Daoy (cell line): ENCODE measurements around the gene PRR5L. TPM values are rescaled to one million over a fixed set of nuclear protein-coding genes. Genes with fewer than 3 reads are reported as not detected.

ENCODE experiments used
- DNase-seq: peaks from one replicate; pipeline ENCODE4 v3.0.0-alpha.2; 2015; ENCODE audit warnings: low read depth
- total RNA-seq: library from RNA; depleted of rRNA; stranded (reverse); fragments of >200 nt; shearing (Covaris generic); gene quantifications from 2 replicates; pipeline ENCODE4 v1.2.3, GENCODE V29; 2014

PRR5L gene
- total RNA-seq, 1 experiment from 2014 or later: 51.8 TPM

DNA sequence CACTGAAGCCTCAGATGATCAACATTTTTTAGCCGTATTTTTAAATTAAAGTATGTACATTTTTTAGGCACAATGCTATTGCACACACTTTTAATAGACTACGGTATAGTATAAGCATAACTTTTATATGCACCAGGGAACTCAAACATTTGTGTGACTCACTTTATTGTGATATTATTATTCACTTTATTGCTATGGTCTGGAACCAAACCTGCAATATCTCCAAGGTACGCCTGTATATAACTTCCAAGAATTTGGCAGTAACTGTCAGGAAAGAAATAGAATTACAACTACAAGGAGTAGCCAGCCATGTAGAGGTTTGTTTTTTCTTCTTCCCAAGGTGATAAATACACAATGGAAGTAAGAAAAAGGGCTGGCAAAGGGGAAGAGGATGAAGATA is 62.3 kb downstream of the PRR5L start:
- DNase-seq: no peak

DNA sequence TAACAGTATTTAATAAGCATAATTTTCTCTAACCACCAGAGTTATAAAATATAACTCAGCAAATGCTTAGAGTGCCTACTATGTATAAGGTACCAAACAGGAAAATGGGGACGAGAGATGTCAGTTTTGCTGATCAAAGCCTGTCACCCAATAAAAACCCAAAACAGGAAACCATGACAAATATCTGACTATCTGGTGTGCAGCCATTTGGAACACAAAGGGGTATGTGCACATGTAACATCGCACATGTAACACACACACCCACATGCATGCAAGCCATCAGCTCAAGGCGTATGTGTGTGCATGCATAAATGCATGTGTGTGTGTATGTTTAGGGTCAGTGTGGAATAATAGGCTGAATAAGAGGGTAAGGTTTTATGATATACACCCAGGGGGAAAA is 64.2 kb downstream of the PRR5L start:
- no peak for DNase-seq

DNA sequence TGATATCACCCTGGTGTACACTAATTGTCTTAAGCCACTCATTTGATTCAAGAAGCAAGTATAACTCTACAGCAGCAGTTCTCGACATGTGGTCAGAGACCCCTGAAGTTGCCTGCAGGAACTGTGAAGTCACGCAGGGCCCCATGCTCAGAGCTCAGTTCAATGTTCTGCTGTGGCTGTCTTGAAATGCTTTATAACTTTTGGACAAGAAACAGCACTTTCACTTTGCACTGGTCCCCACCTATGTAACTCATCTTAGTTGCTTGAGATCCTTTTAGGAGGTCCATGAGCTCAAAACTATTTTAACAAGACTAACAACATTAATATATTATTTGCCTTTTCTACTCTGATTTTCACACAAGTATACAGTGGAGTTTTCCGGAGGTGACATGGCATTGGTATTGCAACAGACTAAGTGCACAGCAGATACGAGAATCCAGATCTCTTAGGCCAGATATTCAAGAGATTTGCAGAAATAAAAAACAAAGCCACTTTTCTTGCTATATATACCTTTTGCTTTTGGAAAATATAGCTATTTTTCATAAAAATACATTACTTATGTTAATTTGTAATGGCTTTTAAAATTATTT is 64.8 kb downstream of the PRR5L start:
- DNase-seq: no peak

DNA sequence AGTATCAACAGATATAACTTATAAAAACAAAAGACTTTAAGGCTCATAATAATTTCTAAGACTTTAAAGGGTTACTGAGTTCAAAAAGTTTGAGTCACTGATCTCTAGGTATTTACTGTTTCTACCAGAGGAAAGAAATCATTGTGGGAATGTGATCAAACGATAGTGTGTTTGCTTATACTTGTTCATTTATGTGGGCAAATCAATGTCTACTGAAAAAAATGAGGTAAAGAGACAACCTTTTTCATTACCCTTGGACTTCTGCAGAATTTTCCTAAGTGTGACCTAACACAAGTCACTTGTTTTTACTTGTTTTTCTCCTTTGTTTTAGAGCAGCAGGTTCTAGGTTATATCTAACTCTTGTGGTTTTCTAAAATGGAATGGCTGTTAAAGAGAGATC is 65.4 kb downstream of the PRR5L start:
- no peak for DNase-seq

DNA sequence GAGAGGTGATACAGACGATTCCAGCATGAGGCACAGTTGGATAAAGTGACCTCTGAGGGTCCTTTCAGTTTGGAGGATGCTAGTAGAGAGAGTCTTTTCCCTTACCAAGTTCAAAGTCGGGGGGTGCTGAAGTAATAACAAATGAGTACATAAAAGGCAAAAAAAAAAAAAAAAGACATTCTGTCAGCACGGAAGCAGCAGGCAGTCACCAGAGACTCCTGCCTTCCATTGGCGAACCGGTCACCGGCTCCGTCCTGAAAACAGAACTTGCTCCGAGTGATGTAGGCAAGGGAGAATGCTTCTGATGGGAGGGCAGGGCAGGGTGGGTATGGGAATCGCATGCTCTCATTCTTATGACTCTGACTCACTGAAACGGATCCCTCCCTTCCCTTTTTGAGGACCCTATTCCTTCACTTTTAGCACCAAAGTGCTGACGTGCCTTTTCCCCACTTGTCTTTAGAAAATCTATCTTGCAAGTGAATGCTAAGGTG is 65.9 kb downstream of the PRR5L start:
- peak; percentile 91 for DNase-seq

DNA sequence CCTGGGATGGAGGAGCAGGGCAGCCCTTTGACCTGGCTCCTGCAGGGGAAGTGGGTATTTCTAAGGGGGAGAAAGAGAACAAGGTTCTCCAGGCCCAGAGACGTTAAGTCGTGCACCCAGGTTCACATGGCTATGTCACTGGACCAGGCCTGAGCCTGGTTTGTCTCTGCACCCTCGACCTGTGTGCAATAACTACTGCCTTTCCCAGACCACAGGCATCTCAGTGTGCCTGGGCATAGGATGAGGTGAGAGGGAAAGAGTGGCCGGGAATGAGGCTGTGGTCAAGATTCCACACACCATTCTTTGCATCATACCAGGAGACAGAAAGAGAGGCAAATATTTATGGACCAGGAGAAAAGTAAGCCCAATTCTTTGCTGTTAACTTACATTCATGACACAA is 66.8 kb downstream of the PRR5L start:
- DNase-seq: peak; percentile 65

DNA sequence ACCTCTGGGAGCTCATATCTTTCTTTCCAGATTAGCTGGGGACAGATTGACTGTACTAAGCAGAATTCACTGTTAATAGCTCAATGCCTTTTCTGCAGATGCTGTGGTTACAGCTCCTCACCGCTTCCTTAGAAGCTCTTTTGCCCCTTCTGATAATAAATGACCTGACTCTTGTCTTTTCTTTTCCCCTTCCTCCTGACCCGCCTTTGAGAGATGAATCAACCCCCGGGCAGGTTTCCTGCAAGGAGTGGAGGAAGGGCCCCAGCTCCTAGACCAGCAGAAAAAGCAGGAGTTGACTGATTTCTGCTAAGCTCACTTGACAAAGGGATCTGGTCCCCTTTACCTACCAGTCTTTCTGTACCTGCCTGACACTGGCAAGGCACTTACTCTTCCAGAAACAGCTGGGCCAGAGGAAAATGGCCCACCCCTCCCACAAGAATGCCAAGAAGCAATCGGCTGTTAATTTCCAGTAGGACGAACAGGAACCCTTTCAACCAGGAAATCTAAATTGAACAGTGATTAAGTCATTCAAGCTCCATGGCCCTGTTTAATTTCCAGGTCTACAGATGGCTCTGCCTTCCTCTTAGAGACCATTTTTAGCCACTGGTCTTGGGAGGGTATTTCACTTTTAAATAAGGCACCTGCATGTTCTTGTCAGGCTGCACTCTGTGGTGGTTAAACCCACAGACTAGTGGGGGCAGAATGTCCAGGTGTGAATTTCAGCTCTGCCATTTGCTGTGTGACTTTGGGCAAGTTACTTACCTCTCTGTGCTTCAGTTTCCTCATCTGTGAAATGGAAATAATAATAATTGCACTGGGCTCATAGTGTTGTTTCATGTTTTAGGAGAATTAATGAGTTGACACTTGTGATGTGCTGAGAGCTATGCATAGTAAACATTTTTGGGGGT is 67.5 kb downstream of the PRR5L start:
- peak; percentile 55 for DNase-seq

DNA sequence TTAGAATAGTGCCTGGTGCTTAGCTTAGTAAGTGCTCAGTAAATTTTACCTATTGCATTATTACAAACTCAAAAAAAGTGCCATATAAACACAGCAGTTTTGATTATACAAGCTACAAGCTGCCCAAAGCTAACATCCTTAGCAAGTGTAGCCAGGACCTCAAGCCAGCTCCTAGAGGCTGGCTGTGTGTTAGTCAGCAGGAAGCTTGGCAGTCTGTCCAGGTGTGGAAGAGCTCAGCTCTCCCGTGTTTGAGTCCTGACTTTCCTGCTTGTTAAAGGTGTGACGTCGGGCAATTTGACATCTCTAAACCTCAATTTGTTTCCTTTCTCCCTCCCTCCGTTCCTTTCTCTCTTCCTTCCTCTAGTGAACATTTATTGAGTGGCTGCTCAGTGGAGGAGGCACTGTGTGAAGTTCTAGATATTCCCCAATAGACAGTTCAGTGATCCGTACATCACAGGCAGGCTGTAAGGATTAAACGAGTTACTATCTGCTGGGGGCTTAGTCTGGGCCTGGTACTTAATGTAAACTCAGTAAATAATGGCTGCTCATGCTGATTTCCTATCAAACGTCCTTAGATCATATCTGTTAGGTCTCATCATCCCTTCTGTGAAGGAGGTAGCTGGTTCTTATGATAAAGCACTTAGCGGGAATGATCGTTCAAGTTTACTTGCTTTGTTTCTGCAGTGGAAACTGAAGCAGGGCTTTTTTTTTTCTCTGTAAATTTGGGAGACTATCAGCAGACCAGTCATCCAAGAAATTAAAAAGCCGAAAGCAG is 68.7 kb downstream of the PRR5L start:
- DNase-seq: no peak

DNA sequence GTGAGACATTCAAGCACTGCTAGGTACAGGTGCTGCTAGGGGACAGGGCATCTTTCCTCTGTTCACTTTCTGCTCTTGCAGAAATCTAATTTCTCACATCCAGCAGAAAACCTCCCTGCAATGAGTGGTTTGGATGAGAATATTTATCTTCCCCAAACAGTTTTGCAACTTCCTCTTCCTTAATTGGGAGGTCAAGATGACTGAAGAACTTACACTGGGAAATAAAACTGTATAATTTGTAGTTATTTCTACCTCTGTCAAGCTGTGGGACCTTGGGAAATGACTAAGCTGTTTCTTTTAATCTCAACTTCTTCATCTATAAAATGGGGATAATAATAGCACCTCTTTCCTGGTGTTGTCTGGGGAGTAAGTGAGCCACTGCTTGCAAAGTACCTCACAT is 69.8 kb downstream of the PRR5L start:
- no peak for DNase-seq

DNA sequence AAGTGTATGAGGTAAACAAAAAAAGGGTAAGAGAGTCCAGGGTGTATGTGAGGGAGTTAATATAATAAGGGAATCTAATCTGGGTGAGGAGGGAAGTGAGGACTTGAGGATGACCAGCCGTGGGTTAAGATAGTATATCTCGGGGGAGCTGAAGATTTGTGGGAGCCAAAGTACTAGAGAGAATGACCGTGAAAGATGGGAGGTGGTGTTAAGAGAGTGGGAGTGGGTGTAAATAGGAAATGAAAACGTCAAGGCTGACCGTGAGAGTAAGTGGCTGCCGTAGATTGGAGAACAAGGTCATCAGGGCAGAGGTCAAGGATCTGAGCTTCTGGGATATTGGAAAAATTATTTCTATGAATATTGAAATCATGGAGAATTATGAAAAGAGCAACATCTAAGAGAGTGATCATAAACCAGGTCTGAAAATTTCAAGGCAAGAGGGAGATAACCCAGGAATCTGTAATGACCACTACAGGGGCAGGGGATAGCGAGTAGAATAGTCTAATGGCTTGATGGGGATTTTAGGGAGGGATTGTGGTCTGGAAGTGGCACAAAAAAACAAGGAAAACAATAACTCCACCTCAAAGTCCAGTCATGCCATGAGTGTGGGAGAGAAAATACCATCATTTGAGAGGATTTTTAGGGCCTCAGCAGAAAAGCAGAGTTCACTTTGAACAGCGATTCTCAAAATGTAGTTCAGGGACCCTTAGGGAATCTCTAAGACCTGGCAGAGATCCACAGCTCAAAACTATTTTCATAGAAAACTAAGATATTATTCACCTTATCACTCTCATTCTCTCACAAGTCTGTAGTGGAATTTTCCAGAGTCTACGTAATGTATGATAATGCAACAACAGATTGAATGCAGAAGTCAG is 72.0 kb downstream of the PRR5L start:
- no peak for DNase-seq

DNA sequence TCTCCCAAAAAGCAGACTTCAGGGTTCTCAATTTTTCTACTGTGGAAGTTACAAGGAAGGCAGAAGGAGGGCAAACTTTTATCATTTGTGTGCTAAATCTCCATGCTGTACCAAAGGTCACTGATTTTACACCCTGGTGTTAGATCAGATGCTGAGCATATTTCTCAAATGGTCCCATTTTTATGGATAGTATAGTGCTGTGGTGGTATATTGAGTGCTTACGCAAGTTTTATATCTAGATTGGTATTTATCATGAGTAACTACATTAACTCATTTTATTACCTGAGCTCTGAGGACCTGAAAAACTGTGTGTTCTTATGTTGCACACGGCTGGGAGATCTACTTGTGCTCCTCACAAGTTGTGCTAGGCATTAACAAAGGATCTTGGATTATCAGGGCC is 75.1 kb downstream of the PRR5L start:
- DNase-seq: no peak

DNA sequence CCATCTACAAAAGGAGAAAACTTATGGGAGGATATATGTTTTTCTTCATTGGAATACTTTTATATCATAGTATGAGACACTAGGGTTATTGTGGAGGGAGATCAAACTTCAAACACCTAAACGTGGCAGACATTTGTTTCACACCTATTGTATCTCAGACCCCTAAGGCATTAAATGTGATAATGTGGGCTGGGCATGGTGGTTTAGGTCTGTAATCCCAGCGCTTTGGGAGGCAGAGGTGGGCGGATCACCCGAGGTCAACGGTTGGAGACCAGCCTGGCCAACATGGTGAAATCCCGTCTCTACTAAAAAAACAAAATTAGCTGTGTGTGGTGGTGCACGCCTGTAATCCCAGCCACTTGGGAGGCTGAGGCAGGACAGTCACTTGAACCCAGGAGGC is 75.5 kb downstream of the PRR5L start:
- no peak for DNase-seq

DNA sequence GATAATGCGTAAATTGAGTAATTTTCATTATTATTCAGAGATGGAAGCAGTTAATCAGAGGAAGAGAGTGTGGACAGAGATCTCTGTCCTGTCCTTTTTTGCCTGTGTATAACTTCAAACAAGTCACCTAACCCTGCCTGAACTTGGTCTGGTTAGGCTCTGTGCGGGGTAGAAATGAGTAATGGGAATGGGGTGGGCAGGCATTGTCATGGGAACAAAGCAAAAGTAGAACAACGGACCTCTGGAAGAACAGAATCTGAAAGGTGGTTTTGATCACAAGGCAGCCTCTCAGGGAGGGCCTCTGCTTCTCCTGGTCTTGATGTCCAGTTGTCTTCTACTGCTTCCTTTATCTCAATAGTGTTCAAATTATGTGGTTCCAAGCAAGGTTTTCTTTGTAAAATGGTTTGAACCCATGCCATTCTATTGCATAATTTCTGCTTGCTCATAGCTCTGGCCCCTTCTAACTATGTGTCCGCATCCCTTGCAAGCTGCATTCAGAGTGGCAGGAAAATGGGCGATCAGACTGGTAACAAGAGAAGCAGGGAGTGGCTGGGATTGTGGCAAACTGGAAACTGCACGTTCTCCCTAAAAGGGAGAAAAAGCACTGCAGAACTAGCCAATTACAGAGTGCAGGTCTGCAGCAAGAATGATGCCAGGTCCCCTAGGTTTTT is 76.1 kb downstream of the PRR5L start:
- DNase-seq: peak; percentile 81

DNA sequence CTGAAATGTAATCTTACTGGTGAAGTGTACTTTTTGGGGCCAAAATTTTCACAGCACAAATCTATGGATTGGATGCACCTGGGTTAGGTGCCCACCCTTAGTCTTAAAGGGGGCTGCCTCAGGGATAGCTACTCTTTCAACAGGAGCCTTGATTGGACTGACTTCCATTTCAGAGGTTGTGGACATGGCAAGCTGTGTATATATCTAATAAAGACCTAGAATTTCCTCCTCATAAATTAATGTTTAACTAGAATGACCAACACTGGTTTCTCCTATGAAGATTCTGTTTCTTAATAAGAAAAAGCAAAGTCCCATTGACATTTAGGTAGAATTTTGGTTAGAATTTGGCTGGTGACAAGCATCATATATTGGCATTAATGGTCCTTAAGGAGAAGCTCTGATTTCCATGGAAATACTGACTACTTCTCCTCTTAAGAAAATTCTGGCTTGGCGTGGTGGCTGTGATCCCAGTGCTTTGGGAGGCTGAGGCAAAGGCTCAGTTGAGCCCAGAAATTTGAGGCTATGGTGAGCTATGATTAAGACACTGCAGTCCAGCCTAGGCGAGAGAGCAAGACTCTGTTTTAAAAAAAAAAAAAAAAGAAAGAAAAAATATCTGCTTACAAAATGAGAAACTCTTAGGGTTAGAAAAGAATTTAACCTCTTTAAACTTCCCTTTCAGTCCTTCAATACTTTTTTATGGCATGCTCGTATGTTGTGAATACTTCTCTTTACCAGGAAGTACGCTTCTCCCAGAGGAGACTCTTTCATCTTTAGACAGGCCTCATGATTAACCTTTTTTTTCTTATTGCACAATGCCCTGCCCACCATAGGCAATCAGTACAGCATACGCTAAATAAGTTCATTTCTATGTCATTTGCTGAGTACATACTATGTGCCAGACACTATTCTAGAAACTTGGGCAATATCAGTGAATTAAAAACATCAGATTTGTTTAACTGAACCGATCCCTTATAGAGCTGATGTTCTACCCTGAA is 77.2 kb downstream of the PRR5L start:
- DNase-seq: no peak

DNA sequence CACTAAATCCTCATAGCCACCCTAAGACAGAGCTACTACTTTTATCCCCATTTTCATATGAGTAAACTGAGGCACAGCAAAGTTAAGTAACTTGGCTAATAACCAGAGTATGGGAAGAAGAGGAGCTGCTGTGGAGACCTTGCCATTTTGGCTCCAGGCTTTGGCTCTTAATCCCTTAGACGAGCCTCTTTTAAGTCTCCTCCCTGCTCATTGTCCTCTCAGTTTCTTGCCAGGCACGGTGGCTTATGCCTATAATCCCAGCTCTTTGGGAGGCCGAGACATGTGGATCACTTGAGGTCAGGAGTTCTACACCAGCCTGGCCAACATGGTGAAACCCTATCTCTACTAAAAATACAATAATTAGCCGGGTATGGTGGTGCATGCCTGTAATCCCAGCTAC is 78.6 kb downstream of the PRR5L start:
- no peak for DNase-seq

DNA sequence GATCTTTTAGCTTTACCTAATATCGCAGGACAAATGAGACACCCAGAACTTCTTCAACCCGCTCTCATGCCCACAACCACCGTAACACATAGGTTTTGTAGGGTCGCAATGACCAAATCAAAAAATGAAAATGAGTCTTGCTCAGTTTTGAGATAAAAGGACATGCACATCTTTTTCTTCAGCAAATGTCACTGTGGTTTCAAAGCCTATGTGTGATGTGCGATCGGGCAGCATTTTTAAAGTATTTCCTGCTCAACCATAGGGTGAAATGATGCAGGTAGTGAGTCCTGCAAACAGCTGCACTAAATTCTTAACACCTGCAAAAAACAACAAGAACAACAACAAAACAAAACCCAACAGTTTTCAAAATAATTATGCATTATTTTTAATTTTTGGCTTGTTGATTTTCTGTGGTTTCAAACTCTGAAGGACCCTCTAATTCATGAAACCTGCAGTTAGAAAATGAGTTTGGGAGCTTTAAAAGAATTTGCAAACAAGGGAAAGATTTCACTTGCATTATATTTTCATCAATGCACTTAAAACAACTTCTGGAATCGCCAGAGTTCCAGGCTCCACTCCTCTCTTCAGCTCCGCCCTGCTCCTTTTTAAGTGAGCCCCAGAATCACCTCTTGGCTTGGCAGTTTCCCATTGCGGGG is 79.4 kb downstream of the PRR5L start:
- DNase-seq: no peak

DNA sequence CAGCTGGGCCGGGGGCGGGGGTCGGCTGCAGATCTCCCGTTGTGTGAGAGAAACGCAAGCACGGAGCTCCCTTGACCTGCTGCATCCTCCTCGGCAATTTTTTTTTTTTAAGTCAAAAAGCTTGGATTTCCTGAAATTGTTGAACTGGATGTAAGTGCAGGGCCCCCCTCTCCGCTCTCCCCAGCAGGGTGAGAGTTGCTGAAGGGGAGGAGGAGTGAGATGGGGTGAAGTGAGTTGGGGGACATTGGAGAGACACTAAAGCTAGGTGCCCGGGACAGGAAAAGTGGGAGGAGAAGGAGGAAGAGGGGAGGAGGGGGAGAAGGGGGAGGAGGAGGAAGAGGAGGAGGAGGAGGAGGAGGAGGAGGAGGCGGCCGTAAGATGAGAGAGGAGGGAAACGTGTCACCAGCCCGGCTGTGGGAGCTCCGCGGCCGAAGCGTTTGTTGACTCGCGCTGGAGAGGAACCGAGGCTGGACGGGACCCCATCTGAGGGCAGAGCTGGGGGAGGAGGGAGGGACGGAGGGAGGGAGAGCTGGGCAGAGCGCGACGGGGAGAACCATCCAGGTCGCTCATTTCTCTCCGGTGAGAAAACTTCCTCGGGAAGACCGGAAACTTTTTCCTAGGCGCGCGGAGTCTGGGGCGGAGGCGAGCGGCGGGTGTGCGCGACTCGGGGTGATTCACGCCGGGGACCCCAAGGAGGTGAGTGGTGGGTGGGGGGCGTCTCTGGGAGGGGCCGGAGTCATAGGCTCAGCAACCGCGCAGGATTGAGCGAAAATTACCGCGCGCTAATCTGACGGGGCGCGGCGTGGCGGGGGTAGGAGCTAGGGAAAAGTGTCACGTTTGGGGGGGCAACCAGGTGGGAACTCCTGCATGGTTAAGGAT is 80.2 kb downstream of the PRR5L start:
- DNase-seq: peak; percentile 68
